ENCODE results near the gene TMPRSS7.

TMPRSS7 gene

DNA sequence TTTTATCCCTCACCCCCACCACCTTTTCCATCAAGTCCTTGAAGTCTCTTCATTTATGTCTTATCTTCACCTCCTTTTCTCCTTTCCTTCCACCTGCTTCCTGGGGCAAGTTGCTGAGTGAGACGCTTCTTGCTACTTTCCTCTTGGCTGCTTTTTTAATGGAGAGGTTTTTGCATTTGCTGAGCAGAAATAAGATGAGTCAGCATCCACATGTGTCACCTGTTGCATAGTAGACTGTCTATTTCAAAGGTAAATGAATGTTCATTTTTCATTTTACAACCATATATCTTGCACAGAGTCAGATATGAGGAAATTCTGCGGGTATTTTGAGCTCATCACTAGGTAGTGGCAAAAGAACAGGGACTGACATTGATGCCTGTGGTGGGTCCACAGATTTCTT lies 70.2 kb downstream of the TMPRSS7 start:
- DNase-seq, result no peak

GRCh38 chr3:112109322-112109721 lies 74.8 kb downstream of the TMPRSS7 start:
- no peak for DNase-seq

GRCh38 chr3:112111785-112112402 lies 77.4 kb downstream of the TMPRSS7 start:
- peak; percentile 42 to 80 for DNase-seq

DNA sequence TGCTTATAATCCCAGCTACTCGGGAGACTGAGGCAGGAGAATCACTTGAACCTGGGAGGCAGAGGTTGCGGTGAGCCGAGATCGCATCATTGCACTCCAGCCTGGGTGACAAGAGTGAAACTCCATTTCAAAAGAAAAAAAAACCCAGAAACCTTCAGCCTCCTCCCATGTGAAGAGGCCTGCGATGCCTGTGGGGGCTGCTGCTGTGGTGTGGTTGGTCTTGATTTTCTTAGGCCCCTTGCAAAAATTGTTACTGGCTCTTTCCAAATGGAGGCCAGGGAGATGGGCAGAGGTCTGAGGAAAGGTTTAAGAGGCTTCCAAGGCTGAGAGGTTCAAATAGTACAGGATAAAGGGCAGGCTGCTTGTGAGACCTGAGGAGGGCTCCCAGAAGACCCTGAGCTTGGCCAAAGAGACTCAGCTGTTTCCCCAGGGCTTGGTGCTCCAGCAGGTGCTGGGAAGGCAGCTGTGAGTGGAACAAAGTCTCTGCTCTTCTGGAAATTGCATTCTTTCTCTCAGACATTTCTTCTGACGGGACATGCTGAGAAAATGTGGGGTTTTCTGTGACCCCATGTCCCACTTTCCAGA lies 80.1 kb downstream of the TMPRSS7 start:
- no peak for DNase-seq

GRCh38 chr3:112115161-112115739 lies 80.7 kb downstream of the TMPRSS7 start:
- no peak for DNase-seq

- no peak for DNase-seq
Observed at GRCh38 chr3:112115806-112116383, 81.4 kb downstream of the TMPRSS7 start.

GRCh38 chr3:112116748-112117186 lies 82.2 kb downstream of the TMPRSS7 start:
- DNase-seq, result no peak

GRCh38 chr3:112117415-112117814 lies 82.9 kb downstream of the TMPRSS7 start:
- DNase-seq, result no peak

- DNase-seq, result peak in 1 of 2 donors; percentile 26
Observed at GRCh38 chr3:112117841-112118571, 83.5 kb downstream of the TMPRSS7 start.

DNA sequence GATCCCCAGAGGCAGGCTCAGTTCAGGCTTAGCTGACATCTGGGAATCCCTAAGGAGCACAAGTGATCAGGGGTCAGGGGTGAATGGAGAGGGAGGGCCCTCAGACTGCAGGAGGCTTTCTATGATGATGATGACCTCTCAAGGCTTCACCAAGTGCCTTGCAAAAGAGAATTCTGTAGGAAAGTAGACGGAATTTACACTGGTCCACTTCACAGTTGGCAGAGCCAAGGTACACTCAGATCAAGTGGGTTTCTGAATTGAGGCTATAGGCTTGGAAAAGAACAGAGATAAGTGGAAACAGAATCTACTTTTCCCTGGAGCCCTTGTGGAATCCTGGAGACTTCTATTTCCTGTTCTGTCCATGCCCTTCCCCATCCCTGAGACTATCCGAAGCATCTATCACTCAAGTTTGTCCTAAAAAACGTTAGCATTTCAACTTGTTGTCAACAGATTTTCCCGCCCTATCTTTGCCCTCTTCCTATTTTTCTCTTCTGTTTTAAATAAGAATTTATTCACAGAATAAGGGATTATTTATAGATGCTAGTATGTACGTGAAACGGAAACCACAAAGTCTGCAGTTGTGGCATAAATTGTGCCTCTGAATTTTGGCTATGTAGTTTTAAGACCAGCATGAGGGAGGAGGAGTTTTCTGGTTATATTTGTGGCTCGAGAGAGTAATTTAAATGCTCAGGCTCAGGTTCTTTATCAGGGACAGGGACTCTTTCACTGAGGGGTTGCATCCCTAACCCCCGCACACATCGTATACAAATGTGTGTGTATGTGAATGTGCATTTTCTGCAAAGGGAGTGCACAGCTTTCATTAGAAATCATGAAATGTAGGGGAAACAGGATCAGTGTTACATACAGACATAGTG lies 85.7 kb downstream of the TMPRSS7 start:
- no peak for DNase-seq

- DNase-seq, result no peak
Observed at GRCh38 chr3:112121577-112122547, 87.3 kb downstream of the TMPRSS7 start.

- DNase-seq, result no peak
Observed at GRCh38 chr3:112122870-112123269, 88.3 kb downstream of the TMPRSS7 start.

- DNase-seq, result no peak
Observed at GRCh38 chr3:112123548-112123947, 89.0 kb downstream of the TMPRSS7 start.

- DNase-seq, result no peak
Observed at GRCh38 chr3:112124907-112125607, 90.5 kb downstream of the TMPRSS7 start.

GRCh38 chr3:112126511-112126911 lies 92.0 kb downstream of the TMPRSS7 start:
- DNase-seq, result no peak

DNA sequence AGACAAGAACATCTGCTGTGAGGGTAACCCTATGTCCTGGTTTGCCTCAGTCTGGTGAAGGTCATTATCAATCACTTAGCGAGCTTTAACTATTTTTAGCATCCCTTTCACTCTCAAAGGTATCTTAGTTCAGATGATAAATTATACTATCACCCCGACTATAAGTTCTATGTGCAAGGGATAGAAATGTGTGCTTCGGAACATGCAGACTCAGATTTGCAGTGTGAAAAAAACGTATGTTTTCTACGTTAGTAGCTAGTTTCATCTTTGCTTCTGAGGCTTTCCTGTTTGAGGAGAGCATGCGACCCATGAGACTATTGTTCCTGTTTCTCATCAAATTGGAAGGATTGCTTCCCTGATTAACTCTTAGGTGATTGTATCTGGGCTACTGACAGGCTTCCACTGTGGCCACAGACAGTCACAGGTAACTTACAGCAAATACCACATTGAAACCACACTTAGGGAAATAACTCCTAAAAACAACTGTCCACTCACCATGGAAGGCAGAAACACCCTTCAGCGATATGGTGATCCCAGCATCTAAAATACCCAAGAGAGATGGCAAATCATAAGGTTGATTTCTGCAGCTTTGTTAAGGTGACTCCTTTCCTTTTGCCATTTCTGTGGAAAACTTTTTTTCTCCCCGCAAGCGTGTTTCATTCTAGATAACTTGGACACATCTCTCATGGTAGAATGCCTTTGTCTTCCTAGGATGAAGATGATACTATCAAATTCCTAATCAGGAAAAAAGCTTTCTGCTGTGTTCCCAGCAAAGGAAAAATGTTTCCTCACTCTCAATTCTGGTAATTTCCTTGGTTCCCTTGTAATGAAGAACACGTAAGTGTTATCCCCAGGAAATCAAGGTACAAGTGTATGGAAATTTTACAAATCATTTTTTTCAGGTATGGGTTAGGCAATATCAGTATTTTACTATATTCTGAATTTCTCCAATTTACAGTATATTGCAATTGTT lies 93.3 kb downstream of the TMPRSS7 start:
- DNase-seq, result no peak

GRCh38 chr3:112128843-112129727 lies 94.5 kb downstream of the TMPRSS7 start:
- DNase-seq, result no peak

All from inflammatory macrophage treated with lipopolysaccharide for 1 hour (primary cell).